Neural progenitor cell (in vitro differentiated cells): ENCODE results near the gene PCLO.

Experiments used
- EZH2 ChIP-seq: fragments of 200-600 bp; sonication (generic); IDR thresholded peaks from 2 replicates; pipeline ENCODE4 v1.6.1; 2017; ENCODE audit warnings: antibody characterized with exemption, mild to moderate bottlenecking, moderate library complexity
- EZH2phosphoT487 ChIP-seq: fragments of 200-600 bp; sonication (generic); IDR thresholded peaks from 2 replicates; pipeline ENCODE4 v1.6.1; 2017; ENCODE audit warnings: antibody characterized with exemption
- TF ChIP-seq, protein P1 (sequence below): fragments of 200-600 bp; sonication (generic); IDR thresholded peaks from 2 replicates; pipeline ENCODE4 v1.5.1; 2017; ENCODE audit warnings: antibody characterized with exemption, mild to moderate bottlenecking

DNA sequence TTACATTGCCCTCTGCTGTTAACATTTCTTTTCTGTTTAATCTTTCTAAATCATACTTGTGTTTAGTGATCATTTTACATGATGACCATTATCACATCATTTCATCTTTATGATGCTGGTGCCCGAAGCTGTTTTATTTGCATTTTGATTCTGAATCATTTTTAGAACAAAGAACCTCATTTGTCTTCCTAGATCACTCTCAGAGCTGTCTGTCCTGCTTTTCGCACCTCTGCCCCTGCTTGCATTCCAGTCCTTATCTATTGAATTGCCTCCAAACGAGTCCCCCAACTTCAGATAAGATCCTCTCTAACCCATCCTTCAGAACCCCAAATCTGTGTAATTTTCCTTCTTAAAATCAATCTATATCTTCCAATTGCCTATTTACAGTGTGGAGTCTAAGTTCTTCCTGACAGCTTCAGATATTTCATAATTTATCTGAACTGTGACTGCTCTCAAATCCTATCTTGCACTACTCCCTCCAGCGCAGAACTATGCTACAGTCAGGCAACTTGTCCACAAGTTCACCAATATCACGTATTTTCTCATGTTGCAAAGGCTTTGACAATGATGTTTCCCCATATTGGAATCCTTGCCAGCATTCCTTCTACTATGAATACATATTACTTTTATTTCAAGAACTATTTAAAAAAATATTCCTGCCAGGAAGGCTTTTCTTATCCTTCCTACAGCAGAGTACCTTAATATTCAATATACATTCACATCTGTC, 372.6 kb downstream of the PCLO start:
- TF ChIP-seq, protein P1, sequence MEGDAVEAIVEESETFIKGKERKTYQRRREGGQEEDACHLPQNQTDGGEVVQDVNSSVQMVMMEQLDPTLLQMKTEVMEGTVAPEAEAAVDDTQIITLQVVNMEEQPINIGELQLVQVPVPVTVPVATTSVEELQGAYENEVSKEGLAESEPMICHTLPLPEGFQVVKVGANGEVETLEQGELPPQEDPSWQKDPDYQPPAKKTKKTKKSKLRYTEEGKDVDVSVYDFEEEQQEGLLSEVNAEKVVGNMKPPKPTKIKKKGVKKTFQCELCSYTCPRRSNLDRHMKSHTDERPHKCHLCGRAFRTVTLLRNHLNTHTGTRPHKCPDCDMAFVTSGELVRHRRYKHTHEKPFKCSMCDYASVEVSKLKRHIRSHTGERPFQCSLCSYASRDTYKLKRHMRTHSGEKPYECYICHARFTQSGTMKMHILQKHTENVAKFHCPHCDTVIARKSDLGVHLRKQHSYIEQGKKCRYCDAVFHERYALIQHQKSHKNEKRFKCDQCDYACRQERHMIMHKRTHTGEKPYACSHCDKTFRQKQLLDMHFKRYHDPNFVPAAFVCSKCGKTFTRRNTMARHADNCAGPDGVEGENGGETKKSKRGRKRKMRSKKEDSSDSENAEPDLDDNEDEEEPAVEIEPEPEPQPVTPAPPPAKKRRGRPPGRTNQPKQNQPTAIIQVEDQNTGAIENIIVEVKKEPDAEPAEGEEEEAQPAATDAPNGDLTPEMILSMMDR = no peak
- TF ChIP-seq EZH2phosphoT487 (no peak), EZH2 (no peak)
